GM19372 (cell line): ENCODE results near the gene MAST4.
"Not testable (repeated sequence)": the region's sequence is repeated elsewhere in the genome, so short reads cannot be mapped to it uniquely, and the experiment has no call there.

Experiments used
- ATAC-seq: cut with Tn5 transposase; IDR thresholded peaks from one replicate; pipeline ENCODE4 v1.9.1; 2021; ENCODE audit warnings: mild to moderate bottlenecking, low read depth, moderate library complexity; ENCODE audit not compliant: unreplicated experiment

Gene MAST4

DNA sequence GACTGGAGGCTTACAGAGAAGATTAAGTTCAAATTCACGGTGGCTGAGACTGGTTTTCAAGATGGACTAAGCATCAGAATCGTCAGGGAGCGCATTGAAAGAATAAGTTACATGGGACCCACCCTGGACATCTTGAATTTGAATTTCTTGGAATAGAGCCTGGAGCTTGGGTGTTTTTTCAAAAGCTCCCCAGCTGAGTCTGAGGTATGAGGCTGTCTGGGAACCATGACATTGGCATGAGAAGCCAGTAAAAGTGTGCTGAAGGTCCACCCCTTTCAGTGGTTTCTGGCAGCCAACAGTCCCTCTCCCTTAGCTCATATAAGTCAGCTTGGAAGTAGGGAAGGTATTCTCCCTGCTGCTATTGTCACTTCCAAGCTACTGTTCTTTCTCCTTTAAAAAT lies 97.8 kb downstream of the MAST4 start:
- ATAC-seq: no peak

DNA sequence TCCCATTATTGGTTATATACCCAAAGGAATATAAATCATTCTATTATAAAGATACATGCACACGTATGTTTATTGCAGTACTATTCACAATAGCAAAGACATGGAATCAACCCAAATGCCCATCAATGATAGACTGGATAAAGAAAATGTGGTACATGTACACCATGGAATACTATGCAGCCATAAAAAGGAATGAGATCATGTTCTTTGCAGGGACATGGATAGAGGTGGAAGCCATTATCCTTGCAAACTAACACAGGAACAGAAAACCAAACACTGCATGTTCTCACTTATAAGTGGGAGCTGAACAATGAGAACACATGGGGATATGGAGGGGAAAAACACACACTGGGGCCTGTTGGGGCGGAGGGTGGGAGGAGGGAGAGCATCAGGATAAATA lies 99.6 kb downstream of the MAST4 start:
- ATAC-seq: not testable (repeated sequence)

DNA sequence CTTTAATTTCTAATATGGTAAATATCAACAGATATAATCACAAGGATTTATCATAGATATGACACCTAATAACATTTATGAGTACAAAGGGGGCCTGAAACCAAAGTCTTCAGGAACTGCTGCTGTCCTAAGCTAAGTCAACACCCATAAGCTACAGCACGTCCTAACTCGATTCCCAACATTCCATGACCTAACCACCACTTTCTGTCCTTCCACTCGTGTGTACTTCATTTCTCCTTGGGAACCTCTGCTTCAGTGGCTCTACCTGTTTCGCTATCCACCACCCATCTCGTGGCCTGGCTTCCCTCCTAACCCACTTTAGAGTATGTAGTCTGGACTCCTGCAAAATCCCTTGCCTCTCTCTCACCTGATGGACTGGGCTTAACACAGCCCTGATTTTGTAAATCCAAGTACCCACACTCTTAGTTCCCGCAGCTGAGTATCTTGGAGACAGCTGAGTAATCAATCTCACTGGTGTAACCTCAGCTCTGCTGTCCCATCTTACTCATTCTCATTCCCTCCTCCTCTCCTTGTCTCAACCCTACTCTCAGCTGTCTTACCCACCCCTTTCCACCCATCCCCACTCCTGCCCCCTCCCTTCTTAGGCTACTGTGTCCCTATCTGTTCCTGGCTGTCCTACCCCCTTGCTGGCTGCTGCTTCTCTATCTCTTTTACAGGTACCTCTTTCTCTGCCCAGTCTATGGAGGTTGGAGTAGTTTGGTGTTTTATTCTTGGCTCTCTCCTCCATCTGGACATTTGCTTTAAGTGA lies 101.8 kb downstream of the MAST4 start:
- no peak for ATAC-seq

DNA sequence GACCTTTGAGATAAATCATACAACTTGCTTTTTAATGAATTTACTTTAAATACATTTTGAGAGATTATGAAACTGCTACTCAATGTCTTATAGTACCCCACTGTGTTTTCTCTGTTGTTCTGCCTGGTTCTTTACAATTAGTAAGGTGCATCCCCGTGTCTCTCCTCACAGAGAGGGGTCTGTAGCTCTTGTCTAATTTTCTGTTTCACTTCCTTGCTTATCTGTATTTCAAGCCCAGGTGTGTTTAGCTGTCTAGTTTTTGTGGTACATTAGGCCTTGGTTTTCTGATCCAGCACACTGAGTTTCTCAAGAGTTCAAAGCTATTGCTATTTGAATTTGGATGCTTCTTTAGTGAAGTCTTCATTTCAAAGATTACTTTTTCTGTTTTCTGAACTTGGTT lies 105.1 kb downstream of the MAST4 start:
- ATAC-seq: no peak

DNA sequence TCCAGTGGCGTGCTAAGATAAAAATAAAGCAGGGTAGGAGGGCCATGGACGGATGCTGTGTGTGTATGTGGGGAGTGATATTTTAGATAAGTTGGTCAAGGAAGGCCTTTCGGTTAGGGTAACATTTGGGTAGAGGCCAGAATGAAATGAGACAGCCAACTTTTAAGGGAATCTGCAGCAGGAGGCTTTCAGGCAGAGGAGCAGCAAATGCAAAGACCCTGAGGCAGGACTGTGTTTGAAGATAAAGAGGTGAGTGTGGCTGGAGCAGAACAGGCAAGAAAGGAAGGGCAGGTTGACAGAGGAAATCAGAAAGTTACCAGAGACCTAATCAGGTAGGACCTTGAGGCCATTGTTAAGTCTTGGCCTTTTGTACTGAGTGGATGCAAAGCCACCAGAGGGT lies 106.2 kb downstream of the MAST4 start:
- ATAC-seq: no peak

DNA sequence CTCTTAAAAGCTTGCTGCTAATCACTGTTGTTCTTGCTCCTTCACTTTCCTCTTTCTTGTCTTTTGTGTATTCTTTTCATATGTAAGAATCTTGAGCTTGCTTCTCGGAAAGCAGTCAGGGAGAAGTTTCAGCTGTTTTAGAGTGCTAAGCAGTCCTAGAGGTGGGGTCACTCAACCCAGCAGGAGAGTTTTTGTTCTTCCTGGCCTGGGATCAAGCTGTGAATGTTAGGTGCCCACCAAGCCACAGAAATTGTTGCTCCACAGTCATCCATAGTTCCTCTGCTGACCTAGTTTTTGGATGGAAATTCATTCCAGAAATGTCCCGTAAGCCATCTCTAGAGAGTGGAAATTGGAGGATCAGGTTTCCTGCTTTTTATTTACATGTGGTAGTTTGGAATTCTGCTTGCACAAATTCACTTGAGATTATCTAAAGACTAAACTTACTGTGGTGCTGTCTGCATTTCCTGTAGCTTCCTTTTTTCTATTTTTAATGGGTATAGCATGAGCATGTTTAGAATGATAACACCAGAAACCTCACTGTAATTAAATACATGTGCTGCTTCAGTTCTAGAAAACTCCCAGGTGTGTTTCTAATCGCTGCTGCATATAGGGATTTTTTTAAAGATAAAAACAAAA lies 108.7 kb downstream of the MAST4 start:
- no peak for ATAC-seq

DNA sequence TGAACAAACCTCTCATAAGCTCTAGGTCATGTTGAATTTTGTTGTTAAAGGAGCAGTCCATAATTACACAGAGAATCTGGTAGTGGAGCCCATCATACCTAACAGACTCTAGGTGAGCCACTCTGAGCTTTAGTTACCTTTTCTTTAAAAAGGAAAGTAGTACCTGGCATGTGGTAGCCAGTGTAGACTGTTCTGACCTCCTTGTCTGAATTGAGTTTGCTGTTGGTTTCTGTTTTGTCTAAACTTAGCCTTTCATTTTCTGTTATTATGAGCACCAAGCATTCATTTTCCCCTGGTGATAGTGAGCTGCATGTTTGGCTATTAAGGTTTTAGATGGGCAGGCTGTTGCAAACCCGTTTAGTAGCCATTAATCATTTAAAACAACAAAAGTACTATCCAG lies 112.2 kb downstream of the MAST4 start:
- no peak for ATAC-seq

DNA sequence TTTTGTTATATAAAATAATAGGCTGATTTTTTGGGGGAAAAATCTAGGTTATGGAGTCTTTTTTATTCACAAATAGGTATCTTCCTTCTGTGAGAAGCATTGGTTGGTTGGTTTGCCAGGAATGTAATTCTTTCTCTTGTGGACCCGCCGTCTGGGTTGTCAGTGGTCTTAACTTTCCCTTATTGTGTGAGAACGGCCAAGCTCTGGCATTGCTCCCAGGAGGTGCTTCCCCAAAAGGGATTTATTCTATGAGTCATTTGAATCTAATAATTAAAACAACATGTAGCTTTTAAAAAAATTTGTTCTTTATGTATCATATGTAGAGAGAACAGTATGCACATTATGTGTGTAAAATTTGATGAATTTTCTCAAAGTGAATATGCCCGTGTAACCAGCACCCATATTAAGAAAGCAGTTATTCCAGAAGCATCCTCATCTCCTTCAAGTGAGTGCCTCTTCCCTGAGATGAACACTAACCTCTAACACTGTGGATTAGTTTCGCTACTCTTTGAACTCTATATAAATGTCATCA lies 114.4 kb downstream of the MAST4 start:
- no peak for ATAC-seq

DNA sequence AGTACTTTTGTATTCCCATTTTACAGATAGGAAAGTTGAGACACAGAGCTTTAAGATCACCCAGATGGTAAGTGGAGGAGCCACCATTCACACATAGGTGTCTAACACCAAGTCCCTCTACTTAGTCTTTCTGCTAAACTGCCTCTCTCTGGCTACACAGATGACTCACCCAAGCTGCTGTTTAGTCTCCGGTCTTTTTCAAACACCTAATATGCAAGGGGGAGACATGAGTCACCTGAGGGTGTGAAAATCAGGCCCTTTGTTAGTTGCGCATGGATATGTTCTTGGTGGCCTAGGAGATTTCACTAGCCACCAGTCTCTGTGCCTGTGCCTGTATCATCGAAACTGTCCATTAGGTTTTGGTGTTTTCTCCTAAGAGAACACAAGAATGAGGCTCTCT lies 117.8 kb downstream of the MAST4 start:
- no peak for ATAC-seq

DNA sequence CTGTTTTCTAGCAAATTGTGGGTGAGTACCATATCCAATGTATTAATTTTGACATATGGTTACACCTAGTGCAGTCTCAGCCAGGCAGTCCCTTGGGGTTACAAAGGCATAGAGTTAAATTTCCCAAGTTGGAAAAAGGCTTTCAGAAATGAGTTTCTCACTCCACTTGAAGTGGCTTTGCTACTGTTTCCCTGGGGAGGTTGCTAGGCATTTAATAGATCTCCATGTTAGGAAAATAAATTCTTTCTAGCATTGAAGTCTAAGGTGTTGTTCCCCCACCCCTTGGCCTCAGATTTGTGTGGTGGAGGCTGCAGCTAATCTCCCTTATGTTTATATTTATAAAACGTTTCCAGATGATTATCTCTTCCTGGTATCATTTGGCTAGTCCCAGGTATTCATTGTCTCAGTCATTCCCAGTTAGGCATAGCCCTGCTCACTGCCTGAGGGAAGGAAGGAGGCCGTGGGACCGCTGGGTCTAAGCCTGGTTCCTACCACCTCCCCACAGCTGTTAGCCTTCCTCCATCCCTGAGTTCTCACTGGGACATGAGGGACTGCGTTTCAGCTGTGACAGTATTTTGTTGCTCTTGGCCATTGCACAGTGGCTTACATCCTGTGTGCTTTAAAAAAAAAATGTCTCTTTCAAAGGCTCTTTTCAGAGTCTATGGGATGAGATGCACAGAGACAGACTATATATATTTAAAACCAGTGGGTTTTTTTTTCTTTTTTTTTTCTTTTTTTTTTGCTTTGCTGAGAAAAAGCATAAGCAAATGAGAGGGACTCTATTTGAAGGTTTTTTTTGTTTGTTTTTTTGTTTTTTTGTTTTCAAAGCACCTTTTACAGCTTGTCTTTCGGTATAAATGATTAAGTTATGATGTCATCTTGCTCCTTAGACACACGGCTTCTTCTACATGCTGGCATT lies 121.5 kb downstream of the MAST4 start:
- no peak for ATAC-seq

DNA sequence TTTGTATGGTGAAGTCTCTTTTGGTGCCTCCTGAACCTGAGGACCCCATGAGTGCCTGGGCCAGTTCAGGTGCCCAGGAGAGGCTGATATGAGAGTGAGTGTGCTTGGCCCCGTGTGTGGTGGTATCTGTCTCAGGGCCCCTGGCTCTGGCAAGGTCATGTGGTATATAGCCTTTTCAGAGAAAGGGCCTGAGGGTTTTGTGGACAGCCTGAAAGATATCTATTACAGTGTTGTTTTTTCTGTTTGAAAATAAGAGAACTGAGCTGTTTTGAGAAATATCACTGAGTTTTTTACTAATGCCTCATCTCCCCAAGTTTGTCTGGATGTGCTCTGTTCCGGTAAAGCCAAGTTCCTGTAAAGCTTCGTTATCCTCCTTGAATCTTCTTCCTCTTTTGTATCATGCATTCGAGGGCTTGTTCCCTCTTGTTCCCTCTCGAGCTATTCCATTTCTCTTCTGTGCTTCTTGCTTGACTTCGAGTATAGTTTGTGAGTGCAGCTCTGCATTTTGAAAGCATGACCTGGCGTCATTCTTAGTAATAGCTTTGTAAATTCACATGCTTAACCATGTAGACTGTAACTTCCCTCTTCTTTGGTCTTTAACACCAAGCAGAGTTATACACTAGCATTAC lies 122.3 kb downstream of the MAST4 start:
- ATAC-seq: no peak

DNA sequence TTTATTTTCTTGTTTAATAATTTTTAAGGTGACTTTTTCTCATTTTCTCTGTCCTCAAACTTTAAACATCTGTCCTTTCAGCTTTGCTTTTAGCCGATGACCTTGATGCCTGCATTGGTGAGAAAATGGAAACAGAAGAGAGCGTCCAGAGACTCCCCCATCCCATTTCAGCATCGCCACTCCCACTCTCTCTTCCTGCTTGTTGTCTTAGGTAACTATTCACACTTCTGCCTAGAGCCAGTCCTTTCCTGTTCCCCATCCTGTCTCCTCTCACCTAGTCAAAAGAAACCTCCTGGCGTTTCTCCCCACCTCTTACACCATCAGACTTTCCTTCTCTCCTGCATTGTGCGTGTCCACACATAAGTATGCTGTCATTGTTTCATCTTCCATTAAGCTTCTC lies 124.6 kb downstream of the MAST4 start:
- ATAC-seq: no peak

DNA sequence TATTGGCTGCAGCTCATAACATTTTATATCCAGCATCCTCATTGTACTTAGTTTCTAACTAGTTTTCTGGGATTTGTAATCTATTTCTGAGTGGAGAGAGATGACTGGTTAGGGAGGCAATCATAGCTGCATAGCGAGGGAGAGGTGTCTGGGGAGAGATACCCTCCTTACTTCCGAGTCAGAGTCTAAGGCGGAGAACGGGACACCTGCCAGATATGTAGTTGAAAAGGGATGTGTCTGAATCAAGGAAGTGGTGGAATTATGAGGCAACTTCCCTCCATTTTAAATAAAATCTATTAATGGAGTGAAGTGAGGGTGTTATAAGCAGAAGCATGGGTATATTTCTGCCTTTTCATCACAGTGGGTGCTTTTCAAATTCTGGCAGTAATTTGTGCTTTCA lies 126.5 kb downstream of the MAST4 start:
- ATAC-seq: no peak

DNA sequence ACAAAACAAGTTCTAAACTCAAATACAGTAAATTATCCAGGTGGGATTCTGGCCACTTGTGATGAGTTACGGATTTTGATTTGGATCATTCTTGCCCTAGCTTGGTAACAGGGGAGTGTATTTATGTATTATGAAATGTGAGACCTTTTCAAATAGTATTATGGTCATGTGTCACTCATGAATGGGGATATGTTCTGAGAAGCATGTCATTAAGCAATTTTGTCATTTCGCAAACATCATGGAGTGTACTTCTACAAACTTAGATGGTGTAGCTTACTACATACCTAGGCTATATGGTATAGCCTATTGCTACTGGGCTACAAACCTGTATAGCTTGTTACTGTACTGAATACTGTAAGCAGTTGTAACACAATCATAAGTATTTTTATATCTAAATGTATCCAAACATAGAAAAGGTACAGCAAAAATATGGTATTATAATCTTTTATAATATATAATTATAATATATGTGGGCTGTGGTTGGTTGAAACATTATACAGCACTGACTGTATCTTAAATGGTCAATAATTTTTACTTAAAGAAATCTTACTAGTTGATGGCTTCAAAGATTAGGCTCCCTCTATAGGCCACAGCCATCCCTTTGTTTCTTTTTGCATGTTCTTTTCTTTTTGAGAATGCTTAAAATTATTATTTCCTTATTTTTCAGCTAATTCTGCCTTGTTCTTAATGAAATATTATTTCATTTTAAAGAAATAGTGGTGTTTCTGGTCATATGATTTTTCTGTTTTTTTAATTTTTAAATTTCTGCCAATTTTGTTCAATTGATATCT lies 128.4 kb downstream of the MAST4 start:
- no peak for ATAC-seq

DNA sequence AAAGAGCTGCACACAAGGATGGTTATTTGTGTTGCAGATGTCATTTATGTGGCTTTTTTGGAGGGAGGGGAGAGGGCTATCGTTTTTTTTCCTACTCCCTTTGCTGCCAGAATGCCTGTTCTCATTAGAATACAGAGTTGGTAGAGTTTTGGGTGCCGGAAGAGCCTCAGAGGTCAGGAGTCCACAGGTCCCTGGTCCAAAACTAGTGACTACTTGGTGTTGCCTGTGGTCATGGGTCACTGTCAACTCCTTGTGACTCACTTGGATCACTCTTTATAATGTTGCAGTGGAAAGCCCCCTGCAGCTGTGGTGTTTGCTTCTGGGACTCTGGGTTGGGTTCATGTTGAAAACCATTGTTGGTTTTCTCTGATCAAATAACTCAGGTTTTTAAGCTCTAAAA lies 131.4 kb downstream of the MAST4 start:
- ATAC-seq: no peak

DNA sequence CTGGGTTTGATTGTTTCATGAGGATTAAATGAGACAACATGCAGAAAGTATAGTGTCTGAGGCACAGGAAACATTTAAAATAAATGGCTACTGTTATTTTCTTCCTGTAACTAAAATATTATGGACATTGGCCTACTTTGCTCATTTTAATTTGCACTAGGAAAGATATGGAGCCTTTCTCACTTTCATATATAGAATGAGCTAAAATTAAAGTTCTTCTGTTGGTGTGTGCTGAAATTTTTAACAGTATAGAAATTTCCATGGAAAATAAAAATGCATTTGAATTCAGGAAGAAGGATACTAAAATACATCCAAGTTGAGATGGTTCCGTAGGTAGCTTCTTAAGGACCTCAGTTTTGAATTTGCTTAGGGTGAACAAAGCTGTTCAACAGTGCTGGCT lies 131.9 kb downstream of the MAST4 start:
- no peak for ATAC-seq

DNA sequence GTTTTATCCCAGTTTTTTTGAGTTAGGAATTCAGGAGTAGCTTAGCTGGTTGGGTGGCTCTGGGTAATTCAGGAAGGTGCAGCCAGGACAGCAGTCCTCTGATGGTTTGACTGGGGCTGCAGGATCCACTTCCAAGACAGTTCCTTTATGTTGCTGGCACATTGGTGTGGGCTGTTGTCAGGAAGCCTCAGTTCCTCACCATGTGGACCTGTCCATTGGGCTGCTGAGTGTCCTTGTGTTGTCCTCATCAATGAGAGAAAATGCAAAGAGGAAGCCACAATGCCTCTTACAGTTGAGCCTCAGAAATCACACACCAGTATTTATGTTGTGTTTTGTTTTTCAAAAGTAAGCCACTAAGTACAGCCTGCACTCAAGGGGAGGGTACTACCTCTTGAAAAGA lies 140.9 kb downstream of the MAST4 start:
- ATAC-seq: no peak

DNA sequence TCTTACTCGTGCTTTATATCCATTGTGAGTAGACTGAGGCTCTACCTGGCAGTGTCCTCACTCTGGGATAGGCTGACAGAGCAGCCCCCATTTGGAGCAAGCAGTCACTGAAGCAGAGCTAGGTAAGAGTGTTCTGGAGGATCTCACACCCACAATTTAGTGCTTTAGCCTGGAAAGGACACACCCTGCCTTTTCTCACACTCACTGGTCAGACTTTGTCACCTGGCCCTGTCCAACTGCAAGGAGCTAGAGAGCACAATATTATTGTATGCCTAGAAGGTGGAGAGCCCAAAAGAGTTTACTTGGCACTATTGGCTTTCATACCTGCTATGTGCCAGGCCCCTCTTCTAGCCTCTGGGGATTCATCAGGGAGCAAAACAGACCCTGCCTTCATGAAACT lies 141.9 kb downstream of the MAST4 start:
- no peak for ATAC-seq

DNA sequence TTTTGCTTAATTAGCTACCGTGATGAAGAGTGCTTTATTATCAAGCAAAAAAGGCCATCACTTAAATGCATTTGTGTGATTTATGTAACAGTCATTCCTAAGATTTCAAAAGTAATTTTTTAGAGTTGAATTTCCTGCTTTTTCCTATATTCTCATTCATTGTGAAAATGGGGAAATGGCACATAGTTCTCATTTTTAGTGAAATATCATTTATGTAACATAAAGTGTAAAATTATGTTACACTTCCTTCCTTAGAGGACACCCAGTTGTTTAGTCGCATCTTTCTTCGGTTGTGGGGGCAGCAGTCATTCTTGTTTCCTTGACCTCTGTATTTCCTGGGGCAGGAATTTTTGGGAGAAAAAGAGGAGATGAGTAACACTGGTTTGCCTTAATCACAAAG lies 142.8 kb downstream of the MAST4 start:
- ATAC-seq: no peak

DNA sequence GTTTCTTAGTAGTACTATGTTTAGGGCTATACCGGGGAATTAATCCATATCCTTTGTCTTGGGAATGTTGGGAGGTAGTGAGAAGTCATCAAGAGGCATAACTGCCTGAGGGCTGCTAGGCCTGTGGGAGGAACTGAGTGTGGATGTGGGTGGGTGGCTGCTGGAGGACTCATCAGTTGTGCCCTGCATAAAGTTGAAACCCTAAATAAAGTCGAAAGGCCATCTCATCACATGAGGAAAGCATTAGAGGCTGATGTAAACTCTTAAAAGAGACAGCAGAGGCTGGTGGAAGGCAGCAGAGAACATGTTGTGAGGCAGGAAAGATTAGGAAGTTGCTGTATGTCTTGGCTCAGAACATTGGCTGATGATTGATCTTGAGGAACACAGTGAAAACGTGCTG lies 143.8 kb downstream of the MAST4 start:
- no peak for ATAC-seq
